Neural cell (in vitro differentiated cells): ENCODE measurements around the gene TMOD1.

Experiments
- POLR2AphosphoS5 ChIP-seq: IDR thresholded peaks from 2 replicates; pipeline ENCODE4 v1.6.1; 2012
- TF ChIP-seq, protein P1 (sequence below): IDR thresholded peaks from 2 replicates; pipeline ENCODE4 v1.6.1; 2012; ENCODE audit warnings: borderline replicate concordance
- TF ChIP-seq, protein P2 (sequence below): fragments of 450-650 bp; IDR thresholded peaks from 2 replicates; pipeline ENCODE4 v1.5.1; 2014; ENCODE audit warnings: antibody characterized with exemption, mild to moderate bottlenecking, moderate library complexity; ENCODE audit not compliant: poor library complexity, severe bottlenecking

DNA sequence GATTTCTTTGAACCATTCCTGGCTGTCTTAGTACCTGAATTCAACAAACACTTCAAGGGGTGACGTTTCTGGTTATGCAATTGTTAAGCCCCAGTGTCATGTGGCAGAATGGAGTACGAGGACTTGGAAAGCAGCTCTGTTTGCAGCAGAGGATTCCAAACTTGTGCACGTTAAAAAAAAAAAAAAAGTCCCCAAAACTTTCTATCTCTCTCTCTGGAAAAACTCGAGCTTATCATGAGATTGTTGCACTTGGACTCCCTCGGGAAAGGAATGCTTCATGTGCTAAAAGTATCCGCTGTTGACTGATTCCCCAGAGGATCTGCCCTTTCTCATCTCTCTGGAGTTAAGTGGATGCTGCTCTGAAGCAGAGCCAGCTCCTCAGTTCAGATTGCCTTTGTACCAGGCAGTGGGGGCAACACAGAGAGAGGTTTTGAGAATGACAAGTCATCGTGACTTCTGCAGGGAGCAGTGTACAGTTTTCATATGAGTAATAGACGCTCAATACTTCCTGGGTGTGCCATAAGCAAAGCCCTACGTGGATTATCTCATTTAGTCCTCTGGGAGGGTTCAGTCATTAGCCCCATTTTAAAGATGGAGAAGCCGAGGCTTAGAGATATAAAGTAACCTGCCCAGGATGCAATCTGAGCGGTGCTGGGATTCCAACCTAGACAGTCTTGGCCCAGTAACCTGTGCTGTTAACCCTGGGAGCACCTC, 28.1 kb downstream of the TMOD1 start:
- TF ChIP-seq POLR2AphosphoS5, result no peak
- TF ChIP-seq, protein P1, sequence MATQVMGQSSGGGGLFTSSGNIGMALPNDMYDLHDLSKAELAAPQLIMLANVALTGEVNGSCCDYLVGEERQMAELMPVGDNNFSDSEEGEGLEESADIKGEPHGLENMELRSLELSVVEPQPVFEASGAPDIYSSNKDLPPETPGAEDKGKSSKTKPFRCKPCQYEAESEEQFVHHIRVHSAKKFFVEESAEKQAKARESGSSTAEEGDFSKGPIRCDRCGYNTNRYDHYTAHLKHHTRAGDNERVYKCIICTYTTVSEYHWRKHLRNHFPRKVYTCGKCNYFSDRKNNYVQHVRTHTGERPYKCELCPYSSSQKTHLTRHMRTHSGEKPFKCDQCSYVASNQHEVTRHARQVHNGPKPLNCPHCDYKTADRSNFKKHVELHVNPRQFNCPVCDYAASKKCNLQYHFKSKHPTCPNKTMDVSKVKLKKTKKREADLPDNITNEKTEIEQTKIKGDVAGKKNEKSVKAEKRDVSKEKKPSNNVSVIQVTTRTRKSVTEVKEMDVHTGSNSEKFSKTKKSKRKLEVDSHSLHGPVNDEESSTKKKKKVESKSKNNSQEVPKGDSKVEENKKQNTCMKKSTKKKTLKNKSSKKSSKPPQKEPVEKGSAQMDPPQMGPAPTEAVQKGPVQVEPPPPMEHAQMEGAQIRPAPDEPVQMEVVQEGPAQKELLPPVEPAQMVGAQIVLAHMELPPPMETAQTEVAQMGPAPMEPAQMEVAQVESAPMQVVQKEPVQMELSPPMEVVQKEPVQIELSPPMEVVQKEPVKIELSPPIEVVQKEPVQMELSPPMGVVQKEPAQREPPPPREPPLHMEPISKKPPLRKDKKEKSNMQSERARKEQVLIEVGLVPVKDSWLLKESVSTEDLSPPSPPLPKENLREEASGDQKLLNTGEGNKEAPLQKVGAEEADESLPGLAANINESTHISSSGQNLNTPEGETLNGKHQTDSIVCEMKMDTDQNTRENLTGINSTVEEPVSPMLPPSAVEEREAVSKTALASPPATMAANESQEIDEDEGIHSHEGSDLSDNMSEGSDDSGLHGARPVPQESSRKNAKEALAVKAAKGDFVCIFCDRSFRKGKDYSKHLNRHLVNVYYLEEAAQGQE, result no peak
- TF ChIP-seq, protein P2, sequence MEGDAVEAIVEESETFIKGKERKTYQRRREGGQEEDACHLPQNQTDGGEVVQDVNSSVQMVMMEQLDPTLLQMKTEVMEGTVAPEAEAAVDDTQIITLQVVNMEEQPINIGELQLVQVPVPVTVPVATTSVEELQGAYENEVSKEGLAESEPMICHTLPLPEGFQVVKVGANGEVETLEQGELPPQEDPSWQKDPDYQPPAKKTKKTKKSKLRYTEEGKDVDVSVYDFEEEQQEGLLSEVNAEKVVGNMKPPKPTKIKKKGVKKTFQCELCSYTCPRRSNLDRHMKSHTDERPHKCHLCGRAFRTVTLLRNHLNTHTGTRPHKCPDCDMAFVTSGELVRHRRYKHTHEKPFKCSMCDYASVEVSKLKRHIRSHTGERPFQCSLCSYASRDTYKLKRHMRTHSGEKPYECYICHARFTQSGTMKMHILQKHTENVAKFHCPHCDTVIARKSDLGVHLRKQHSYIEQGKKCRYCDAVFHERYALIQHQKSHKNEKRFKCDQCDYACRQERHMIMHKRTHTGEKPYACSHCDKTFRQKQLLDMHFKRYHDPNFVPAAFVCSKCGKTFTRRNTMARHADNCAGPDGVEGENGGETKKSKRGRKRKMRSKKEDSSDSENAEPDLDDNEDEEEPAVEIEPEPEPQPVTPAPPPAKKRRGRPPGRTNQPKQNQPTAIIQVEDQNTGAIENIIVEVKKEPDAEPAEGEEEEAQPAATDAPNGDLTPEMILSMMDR, result no peak
